GM19193 (cell line): ENCODE data around the gene LZTS2.

ENCODE experiments used
- POLR2A ChIP-seq: IDR thresholded peaks from 4 replicates; pipeline ENCODE4 v1.6.1; 2011; ENCODE audit not compliant: insufficient read depth, insufficient read length; ENCODE audit errors: extremely low read depth

The LZTS2 gene

DNA sequence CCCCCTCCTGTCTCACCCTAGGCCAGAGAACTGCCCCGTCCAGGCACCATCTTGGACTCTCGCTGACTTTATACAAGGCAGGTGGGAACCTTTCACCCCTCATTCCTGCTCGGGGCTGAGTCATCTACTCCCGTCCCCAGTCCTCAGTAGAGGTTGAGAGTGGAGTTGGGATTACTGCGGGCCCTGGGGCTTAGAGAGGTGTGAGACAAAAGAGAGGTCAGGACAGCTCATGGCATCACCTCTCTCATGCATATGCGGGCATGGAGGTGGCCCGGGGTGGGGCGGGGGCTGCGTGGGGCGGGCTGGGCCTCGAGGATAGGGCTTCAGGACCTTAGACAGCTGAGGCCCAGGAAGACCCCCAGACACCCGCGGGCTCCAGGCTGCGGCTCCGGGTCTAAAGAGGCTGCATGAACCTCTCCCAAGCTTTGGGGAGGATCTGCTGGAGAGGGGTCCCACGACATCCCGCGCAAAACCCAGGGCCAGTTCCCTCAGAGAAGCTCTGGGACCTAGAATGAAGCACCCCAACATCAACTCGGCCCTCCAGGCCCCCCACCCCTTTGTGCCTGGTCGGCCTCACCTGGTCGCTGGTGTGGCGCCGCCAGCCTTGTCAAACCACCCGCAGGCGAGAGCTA is 31.0 kb downstream of the LZTS2 start:
- TF ChIP-seq POLR2A: no peak

DNA sequence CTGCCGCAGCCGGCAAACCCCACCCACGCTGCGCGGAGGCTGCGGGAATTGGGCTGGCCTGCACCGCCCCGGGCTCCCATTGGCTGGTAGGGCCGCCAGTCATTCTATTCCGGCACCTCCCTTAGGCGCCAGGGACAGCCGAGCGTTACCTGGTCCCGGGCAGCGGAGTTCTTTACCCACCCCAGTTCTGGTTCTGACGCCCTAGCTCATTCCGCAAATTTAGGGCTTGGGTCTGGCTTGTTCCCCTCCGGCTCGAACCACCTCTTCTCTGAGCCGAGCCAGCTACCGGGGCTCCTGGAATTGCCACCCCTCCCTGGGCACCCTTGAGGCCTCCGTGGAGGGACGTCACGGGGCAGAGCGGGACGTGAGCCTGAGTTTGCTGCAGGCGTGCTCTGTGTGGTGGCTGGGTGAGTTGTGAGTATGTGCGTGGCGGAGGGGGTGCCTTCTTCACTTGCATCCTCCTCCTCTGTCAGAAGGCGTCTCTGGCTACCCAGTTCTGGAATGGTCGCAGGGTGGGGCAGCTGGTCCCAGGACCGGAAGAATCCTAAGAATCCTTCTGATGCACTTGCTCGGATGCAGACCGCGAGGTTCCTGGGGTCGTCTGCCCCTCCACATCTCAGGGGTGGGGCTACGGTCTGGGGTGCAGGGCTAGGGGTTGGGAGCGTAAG is 31.7 kb downstream of the LZTS2 start, which contains the start of the genes PDZD7 and SFXN3:
Gene PDZD7, minus strand, starts transcription at position 2 of the 668 bp plus-strand sequence. CDS start 910 bp downstream, outside the sequence.
Gene SFXN3, plus strand, starts transcription at position 107 of the 668 bp plus-strand sequence. CDS start 3,461 bp downstream, outside the sequence.
- no peak for TF ChIP-seq POLR2A

DNA sequence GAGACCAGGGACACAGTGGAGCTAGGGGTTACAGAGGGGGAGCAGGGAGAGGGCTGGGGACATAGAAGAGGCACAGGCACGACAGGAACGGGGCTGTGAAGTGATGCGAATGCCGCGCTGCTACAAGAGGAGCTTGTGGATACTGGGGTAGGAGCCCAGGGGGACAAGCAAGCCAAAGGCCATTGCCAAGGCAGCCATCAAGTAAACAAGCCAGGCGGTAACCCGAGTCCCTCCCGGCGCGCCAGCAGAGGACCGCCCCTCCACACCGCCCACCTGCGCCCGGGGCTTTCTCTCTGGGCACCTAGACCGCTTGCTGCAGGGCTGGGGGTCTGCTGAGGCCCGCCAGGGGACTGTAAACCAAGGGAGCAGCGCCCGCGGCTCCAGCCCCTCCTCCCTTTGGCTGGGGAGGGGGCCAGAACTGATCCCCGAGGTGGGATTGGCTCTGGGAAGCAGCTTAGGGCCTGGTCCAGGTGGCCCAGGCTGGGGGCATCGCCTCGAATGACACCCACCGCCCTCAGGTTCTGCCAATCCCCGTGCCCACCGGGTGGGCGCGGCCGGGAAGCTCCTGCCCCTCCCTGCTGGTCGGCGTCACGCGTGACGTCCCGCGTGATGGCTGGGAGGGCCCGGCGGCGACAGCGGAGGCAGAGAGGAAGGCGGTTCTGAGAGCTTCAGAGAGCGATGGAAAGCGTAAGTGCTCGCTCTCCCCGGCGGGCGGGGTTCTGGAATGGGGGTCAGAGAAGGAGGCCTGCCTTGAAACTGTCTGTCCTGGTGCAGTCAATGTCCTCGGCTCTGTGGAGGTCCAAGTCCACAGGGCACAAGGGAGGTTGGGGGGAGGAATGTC is 32.4 kb downstream of the LZTS2 start:
- TF ChIP-seq POLR2A: no peak

DNA sequence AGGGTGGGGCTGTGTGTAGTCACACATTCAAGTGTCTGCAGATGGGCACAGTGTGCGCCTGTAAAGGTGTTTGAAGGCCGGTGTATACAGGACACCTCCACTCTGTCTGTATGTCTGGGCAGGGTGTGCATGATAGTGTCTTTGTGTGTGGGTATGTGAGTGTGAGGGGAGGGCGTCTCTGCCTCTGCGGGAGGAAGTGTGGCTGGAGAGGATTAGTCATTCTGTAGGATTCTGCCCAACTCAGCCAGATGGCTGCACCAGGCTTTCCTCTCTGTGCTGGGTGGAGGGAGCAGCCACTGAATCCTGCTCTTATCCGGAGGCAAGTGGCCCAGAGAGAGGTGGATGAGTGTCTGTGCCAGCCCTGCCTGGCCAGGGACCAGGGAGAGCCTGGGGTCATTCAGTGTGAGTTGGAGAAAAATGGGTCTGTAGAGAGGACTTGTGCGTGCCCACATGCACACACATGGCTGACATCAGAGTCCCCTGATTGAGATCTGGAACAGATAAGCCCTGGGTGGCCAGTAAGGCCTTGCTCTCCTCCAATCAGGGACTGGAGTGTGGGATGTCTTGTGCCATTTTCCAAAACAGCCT is 33.1 kb downstream of the LZTS2 start:
- TF ChIP-seq POLR2A: no peak

DNA sequence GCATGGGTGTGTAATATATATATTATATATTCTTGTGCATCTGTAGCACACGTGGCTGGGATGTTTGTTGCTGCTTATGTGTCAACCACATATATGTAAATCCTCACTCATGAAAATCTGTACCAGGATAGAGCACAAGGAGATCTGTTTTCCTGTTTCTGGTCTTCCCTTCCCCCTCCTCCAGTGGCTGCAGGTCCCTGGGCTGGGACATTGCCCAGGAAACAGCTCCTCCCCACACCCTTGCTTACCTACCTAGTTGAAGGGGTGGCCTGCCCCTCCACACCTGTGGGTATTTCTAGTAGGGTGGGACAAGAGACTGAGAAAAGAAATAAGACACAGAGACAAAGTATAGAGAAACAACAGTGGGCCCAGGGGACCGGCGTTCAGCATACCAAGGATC is 33.7 kb downstream of the LZTS2 start:
- TF ChIP-seq POLR2A: no peak

DNA sequence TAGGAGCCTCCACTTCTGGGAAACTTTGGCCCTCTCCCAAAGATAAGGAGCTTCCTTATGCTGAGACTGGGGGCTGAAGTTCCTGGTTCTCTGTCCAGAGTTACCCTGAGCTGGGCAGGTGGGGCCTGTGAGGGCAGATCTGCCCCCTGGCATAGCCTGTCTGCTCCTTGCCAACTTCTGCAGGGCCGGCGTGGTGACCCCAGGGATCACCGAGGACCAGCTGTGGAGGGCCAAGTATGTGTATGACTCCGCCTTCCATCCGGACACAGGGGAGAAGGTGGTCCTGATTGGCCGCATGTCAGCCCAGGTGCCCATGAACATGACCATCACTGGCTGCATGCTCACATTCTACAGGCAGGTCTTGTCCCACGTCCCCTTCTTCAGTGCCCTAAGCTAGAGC is 35.7 kb downstream of the LZTS2 start:
- no peak for TF ChIP-seq POLR2A

DNA sequence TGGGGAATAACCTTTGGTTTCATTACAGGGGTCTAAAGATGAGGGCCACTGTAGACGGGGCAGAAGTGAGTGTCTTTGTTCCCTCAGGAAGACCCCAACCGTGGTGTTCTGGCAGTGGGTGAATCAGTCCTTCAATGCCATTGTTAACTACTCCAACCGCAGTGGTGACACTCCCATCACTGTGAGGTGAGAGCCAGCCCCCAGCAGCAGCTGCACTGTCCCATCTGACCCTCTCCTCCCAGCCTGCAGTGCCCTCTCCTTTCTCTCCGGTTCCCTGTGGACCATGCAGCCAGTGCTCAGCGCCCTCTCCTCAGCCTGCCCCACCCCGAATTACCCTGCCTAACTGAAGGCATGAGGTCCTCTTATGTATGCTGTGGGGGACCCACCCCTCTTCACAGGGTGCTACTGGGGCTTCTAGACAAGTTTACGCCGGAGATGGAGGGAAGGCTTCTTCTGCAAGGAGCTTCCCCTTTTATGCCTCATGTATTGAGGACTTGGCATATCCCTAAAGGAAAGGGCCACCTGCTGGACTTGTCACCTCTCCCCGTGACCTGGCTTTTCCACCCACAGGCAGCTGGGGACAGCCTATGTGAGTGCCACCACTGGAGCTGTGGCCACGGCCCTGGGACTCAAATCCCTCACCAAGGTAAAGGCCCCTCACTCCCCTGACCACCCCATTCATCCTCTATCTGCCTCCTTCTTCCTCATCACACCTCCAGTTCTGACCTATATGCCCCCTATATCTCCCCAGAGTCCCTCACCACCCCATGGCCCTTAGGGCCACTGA is 36.5 kb downstream of the LZTS2 start:
- no peak for TF ChIP-seq POLR2A

DNA sequence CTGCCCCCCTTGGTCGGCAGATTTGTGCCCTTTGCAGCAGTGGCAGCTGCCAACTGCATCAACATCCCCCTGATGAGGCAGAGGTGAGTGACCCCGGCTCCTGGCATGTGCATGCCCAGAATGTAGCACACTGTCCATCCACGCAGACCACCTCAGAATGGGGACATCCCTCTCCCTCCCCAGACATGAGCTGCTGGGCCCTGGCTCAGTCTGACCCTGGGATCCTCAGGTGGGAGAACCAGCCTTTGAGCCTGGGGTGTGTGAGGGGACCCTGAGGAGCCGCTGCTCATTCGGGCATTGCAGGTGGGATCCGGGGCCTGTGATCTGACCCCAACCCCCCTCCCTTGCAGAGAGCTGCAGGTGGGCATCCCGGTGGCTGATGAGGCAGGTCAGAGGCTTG is 37.1 kb downstream of the LZTS2 start:
- no peak for TF ChIP-seq POLR2A

DNA sequence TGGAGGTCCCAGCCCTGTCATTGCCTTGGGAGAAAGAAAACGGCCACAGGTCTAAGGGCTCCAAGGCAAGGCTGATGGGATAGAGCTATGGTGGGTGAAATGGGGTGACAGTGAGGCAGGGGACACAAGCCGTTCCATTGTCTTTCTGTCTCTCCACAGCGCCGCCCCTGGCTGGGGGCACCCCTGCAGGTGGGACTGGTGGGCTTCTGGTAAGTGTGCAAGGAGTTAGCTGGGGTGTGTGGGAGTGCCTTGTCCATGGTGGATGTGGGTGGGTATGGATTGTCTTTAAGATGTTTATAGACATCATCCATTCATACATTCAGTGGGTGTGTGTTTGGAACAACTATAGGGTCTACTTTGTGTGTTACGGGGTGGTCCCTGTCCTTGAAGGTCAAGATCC is 38.9 kb downstream of the LZTS2 start:
- no peak for TF ChIP-seq POLR2A

DNA sequence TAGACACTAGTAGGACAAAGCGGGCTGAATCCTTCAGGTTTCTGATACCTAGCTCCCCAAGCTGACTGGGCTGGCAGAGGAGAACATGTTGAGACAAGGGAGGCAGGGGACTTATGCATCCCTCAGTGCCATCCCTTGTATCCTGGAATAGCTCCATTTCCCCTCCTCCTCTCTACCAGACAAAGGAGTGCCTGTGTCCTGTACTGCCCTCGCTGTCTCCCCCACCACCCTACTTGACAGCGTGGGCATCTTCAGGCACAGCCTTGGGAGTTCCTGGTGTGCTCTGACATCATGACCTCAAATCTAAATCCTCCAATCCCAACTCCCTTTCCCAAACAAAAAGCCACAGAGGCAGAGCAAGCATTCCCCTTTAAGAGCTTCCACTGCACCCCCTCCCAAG is 40.5 kb downstream of the LZTS2 start:
- no peak for TF ChIP-seq POLR2A

DNA sequence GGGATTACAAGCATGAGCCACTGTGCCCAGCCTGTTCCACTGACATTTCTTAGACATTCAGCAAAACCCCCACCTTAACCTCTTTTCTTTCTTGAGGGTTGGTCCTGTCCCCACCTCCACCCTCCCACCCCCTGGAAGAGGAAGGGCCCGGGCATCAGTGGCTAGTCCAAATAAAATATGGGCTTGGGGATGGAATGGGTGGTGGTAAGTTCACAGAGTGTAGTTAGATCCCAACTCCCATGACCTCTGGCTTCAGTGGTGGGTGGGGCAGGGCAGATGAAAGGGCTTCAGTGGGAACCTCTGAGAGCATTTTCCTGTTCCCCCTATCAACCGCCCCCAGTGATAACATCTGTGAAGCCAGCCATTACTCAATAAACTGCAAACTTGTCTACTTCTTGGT is 41.2 kb downstream of the LZTS2 start:
- TF ChIP-seq POLR2A: no peak

DNA sequence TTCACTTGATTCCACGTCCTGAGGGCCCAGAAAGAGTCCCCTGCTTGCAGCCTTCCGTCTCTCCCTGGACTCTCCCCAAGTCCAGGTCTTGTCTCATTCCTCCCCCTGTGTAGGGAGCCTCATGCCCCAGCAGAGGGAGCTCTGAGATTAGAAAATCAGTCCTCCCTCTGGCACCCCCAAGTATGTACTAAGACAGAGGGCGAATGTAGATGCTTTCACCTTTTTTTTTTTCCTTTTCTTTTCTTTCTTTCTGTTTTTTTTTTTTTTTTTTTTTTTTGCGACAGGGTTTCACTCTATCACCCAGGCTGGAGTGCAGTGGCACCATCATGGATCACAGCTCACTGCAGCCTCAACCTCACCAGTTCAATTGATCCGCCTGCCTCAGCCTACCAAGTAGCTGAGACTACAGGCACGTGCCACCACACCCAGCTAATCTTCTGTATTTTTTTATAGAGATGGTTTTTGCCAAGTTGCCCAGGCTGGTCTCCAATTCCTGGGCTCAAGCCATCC is 41.7 kb downstream of the LZTS2 start:
- no peak for TF ChIP-seq POLR2A

DNA sequence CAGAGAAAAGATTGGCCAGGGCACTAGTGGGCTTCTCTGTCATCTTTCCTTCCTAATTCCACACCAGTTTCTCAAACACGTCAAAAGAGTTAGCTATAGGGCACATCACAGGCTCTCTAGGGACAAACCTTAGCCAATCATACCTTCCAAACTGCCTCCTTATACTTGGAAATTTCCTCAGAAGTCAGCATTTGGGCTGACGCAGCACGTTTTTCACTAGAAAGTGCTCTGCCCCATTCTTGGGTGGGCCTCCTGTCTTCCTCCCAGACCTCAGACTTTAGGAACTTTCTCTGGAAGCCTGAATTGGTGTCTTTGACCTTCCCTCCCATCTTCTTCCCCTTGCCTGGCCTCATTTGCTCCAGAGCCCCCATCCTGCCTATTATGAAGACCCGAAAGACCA is 42.5 kb downstream of the LZTS2 start:
- TF ChIP-seq POLR2A: no peak

DNA sequence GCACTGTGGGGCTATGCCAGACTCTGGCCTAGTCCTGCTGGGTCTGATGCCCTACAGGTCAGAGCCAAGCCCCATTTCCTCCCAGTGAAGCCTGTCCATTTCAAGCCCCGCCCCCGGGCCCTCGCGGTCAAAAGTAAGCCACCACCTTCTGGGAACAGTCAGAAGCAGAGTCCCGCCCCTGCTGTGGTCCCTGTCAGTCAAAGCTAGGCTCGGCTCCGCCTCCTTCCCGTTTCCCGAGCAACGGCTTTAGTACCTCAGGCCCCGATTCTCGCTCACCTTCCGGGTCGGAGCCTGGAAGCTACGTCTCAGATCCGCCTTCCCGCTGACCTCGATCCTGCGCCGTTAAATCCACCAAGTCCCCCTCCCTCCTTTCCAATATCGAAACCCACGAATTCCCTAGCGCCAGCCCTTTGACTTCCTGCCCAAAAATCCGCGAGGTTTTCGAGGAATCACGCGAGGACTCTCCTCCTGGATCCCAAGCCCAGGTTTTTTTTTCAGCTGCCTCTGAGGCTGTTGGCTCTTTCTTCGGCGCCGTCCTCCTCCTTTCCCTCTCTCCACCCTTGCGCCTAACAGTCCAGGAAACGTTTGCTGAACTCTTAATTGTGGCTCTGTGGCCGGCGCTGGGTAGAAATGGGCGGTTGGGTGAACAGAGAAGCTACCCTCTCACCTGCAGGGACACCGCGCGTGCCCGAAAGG is 43.2 kb downstream of the LZTS2 start:
- TF ChIP-seq POLR2A: peak; percentile 72
